GM12878 (cell line): ENCODE results near the gene NMNAT3. TPM values are rescaled to one million over a fixed set of nuclear protein-coding genes. Genes with fewer than 3 reads are reported as not detected.

Experiments used
- ATAC-seq: fragments of 200-7000 bp; cut with Tn5 transposase; 3 replicates; pipeline ENCODE4 v1.9.1; 2020; ENCODE audit warnings: mild to moderate bottlenecking, moderate library complexity
- BruUV-seq: library from RNA; stranded (reverse); fragments of 400-500 nt; replicated peaks from 2 replicates; lab custom pipeline; 2021; lab: Mats Ljungman, UMichigan
- CTCF ChIA-PET: fragments of 300-600 bp; sonication (Branson Sonifier 250); formaldehyde crosslinking; extraction: SDS; loops from one replicate; lab custom pipeline; 2021; ENCODE audit warnings: inconsistent platforms; lab: Yijun Ruan, JAX
- POLR2A ChIA-PET: fragments of 350-600 bp; formaldehyde crosslinking; extraction: SDS; loops from one replicate; lab custom pipeline; 2021; ENCODE audit warnings: inconsistent platforms; lab: Charles Lee
- RAD21 ChIA-PET: fragments of 300-600 bp; sonication (Branson Sonifier 250); formaldehyde crosslinking; loops from one replicate; lab custom pipeline; 2023; ENCODE audit warnings: antibody characterized with exemption; ENCODE audit not compliant: unreplicated experiment; lab: Charles Lee
- SMC1A ChIA-PET: fragments of 300-600 bp; sonication (Branson Sonifier 250); formaldehyde crosslinking; loops from one replicate; lab custom pipeline; 2023; ENCODE audit not compliant: unreplicated experiment, uncharacterized antibody; lab: Charles Lee
- DNase-seq: peaks from one replicate; pipeline ENCODE4 v3.0.0-alpha.2; 2011; ENCODE audit warnings: low read depth, low spot score
- FAIRE-seq: peaks from 3 replicates; lab custom pipeline; 2011; peaks lifted over from hg19 to GRCh38; lab: Jason Lieb, UNC
- H2AFZ ChIP-seq: 2 replicates; pipeline ENCODE4 v1.6.0; 2011; ENCODE audit warnings: low read depth, low read length, control low read depth; ENCODE audit not compliant: control insufficient read depth
- H3K27ac ChIP-seq: 2 replicates; pipeline ENCODE4 v1.5.1; 2011; ENCODE audit warnings: control low read depth; ENCODE audit not compliant: control insufficient read depth, insufficient read depth
- H3K27me3 ChIP-seq, 2 experiments: replicated peaks in 1 of 2; 2 replicates each; pipeline versions ENCODE4 v1.6.0 to v1.6.1; 2011; ENCODE audit warnings: low read length in 1 of 2; ENCODE audit not compliant: control insufficient read depth in 2 of 2, insufficient read depth in 2 of 2
- H3K36me3 ChIP-seq, 2 experiments: 2 replicates each; pipeline ENCODE4 v1.5.1; 2011; ENCODE audit warnings: low read length in 1 of 2; ENCODE audit not compliant: control insufficient read depth in 2 of 2, insufficient read depth in 2 of 2
- H3K4me1 ChIP-seq: 2 replicates; pipeline ENCODE4 v1.6.1; 2011; ENCODE audit warnings: mild to moderate bottlenecking, low read length, moderate library complexity, mixed read lengths; ENCODE audit not compliant: control insufficient read depth, insufficient read depth
- H3K4me2 ChIP-seq: 2 replicates; pipeline ENCODE4 v1.6.0; 2011; ENCODE audit warnings: control low read depth; ENCODE audit not compliant: control insufficient read depth, insufficient read depth
- H3K4me3 ChIP-seq: fragments of 200-600 bp; sonication (generic); 2 replicates; pipeline ENCODE4 v1.5.1; 2016
- H3K79me2 ChIP-seq: 2 replicates; pipeline ENCODE4 v1.6.0; 2011; ENCODE audit warnings: low read length; ENCODE audit not compliant: control insufficient read depth, insufficient read depth
- H3K9ac ChIP-seq: 2 replicates; pipeline ENCODE4 v1.8.0; 2011; ENCODE audit warnings: low read length, control low read depth, mixed read lengths; ENCODE audit not compliant: control insufficient read depth, insufficient read depth
- H3K9me3 ChIP-seq: replicated peaks from 3 replicates; pipeline ENCODE4 v1.5.1; 2011; ENCODE audit warnings: mild to moderate bottlenecking, low read length; ENCODE audit not compliant: control insufficient read depth, insufficient read depth
- H4K20me1 ChIP-seq: 2 replicates; pipeline ENCODE4 v1.6.0; 2011; ENCODE audit not compliant: control insufficient read depth, insufficient read depth
- ASH2L ChIP-seq: fragments of 300-600, 200-600 bp; sonication (generic); IDR thresholded peaks from 2 replicates; pipeline ENCODE4 v1.6.1; 2017; ENCODE audit warnings: low read depth, mild to moderate bottlenecking, borderline replicate concordance
- BRCA1 ChIP-seq: IDR thresholded peaks from 2 replicates; pipeline ENCODE4 v1.6.1; 2011; ENCODE audit warnings: low read depth, low read length, improper control_type of control experiment
- FOXK2 ChIP-seq: fragments of 450-650 bp; IDR thresholded peaks from 2 replicates; pipeline ENCODE4 v1.6.1; 2017; ENCODE audit warnings: mild to moderate bottlenecking, moderate library complexity
- GATAD2B ChIP-seq: fragments of 450-650 bp; conservative IDR thresholded peaks from 2 replicates; pipeline ENCODE4 v1.6.1; 2017; ENCODE audit warnings: low read depth, mild to moderate bottlenecking, moderate library complexity
- PAX5 ChIP-seq: IDR thresholded peaks from 2 replicates; pipeline ENCODE4 v1.6.1; 2011; ENCODE audit warnings: low read depth, low read length, borderline replicate concordance
- RCOR1 ChIP-seq: conservative IDR thresholded peaks from 2 replicates; pipeline ENCODE4 v1.6.1; 2012; ENCODE audit warnings: low read depth, low read length, improper control_type of control experiment
- SUZ12 ChIP-seq: fragments of 200-600 bp; sonication (generic); IDR thresholded peaks from one replicate; pipeline ENCODE4 v1.6.1; 2018; ENCODE audit warnings: antibody characterized with exemption, mild to moderate bottlenecking; ENCODE audit not compliant: unreplicated experiment
- YBX1 ChIP-seq: fragments of 450-650 bp; IDR thresholded peaks from 2 replicates; pipeline ENCODE4 v1.6.1; 2016; ENCODE audit warnings: antibody characterized with exemption
- WGBS: methylation state at CpG from one replicate; pipeline ENCODE4 v1.1.6; 2016; ENCODE audit warnings: low lambda C conversion rate; ENCODE audit not compliant: insufficient replicate concordance, insufficient coverage; ENCODE audit errors: missing lambda C conversion rate; 5-methylcytosine and 5-hydroxymethylcytosine counted together
- in situ Hi-C: fragments of 300-500 bp; cut with MboI; formaldehyde crosslinking; loops from 9 replicates; pipeline ENCODE4 v1.14.3; 2018; ENCODE audit warnings: mixed read lengths
- intact Hi-C: fragments of 100-400 bp; cut with micrococcal nuclease; formaldehyde crosslinking; loops from one replicate; pipeline ENCODE4 v1.14.2; 2022; ENCODE audit not compliant: unreplicated experiment
- polyA plus RNA-seq, 11 experiments: library from polyadenylated mRNA; depleted of rRNA in 4 of 11; unstranded in 6 of 11; stranded (reverse) in 5 of 11; fragments of >200 nt; fragmentation: Nextera tagmentation in 4 of 11; fragmentation: Illumina TruSeq in 1 of 11; extraction: Ambion mirVana in 4 of 11; extraction: Trizol in 1 of 11; gene quantifications; 1 replicate in 1 of 11; 2 replicates in 10 of 11; pipeline versions ENCODE4 v1.2.1 to v1.2.3, GENCODE V29; 2011 to 2016; ENCODE audit warnings: inconsistent platforms in 2 of 11, missing spikeins in 2 of 11, low read depth in 1 of 11
- total RNA-seq, 4 experiments: library from RNA; depleted of rRNA in 3 of 4; stranded (reverse); fragments of >200 nt in 3 of 4; fragmentation: Illumina TruSeq in 1 of 4; extraction: Trizol in 1 of 4; gene quantifications; 2 replicates each; pipeline versions ENCODE4 v1.2.1 to v1.2.3, GENCODE V29; 2013 to 2021
- TF ChIP-seq, protein P1 (sequence below): fragments of 450-650 bp; formaldehyde crosslinking; IDR thresholded peaks from 2 replicates; pipeline ENCODE4 v1.4.0; 2022; ENCODE audit warnings: mild to moderate bottlenecking, moderate library complexity
- TF ChIP-seq, protein P2 (sequence below): fragments of 450-650 bp; IDR thresholded peaks from 2 replicates; pipeline ENCODE4 v1.6.1; 2017; ENCODE audit warnings: mild to moderate bottlenecking, moderate library complexity
- TF ChIP-seq, protein P3 (sequence below): fragments of 450-650 bp; IDR thresholded peaks from 2 replicates; pipeline ENCODE4 v1.6.1; 2017; ENCODE audit warnings: mild to moderate bottlenecking
- TF ChIP-seq, protein P4 (sequence below): IDR thresholded peaks from 2 replicates; pipeline ENCODE4 v1.6.1; 2011; ENCODE audit warnings: low read depth, low read length, improper control_type of control experiment, borderline replicate concordance

The NMNAT3 gene
- total and polyA plus RNA-seq, 10 of the 15 experiments (the other 5 are each of a cell fraction or from before 2014, with no cell fraction given) = under 0.01 to 0.92 (median 0.08) TPM; not detected in 4

DNA sequence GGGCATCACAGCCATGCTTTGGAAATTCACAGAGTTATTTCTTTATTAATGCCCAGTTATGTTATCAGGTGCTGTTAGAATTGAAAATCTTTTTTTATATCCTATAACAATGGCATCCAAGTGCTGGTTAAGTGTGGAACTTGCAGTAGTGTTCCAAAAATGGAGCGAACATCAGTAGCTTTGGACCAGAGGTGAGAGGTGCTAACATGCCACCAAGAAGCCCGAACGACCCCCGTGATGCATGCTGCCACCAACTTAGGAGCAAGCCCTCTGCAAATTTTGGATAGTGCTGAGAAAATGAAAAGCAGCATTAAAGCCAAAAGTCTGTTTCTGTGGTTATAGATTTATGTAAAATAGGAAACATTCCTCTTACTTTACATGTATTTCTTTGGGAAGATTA lies 163.0 kb downstream of the NMNAT3 start:
- ATAC-seq (no peak), DNase-seq (no peak), FAIRE-seq (no peak)
- ChIA-PET SMC1A (interaction anchor here (0.6 to 0.9 kb wide), 2 partner anchors 15 to 250 kb away, joined by 3 read pairs; no protein-coding TSS in a partner anchor), RAD21 (no interaction called here), POLR2A (no interaction called here), CTCF (no interaction called here)
- no peaks in the 10 kb centered on the region for H3K36me3 ChIP-seq
- no peak overlapping the region for H3K9ac ChIP-seq
- H3K27me3 ChIP-seq = no peaks in the 10 kb centered on the region
- no peak overlapping the region for H3K27ac ChIP-seq
- intact Hi-C loops = no loop called here
- H4K20me1 ChIP-seq = no peaks in the 10 kb centered on the region
- no peaks in the 10 kb centered on the region for H3K9me3 ChIP-seq
- no peak overlapping the region for H3K4me2 ChIP-seq
- in situ Hi-C loops = no loop called here
- no peaks in the 10 kb centered on the region for H3K79me2 ChIP-seq
- 19% methylated on average over 4 of the region's 4 CpGs for WGBS
- H3K4me3 ChIP-seq = no peak overlapping the region
- no TSS peak for BruUV-seq
- no peak overlapping the region for H2AFZ ChIP-seq
- no peaks in the 10 kb centered on the region for H3K4me1 ChIP-seq
- TF ChIP-seq SUZ12 (no peak), YBX1 (no peak), RCOR1 (no peak), FOXK2 (no peak), BRCA1 (no peak), GATAD2B (no peak), ASH2L (no peak), PAX5 (no peak)
- TF ChIP-seq, protein P1, sequence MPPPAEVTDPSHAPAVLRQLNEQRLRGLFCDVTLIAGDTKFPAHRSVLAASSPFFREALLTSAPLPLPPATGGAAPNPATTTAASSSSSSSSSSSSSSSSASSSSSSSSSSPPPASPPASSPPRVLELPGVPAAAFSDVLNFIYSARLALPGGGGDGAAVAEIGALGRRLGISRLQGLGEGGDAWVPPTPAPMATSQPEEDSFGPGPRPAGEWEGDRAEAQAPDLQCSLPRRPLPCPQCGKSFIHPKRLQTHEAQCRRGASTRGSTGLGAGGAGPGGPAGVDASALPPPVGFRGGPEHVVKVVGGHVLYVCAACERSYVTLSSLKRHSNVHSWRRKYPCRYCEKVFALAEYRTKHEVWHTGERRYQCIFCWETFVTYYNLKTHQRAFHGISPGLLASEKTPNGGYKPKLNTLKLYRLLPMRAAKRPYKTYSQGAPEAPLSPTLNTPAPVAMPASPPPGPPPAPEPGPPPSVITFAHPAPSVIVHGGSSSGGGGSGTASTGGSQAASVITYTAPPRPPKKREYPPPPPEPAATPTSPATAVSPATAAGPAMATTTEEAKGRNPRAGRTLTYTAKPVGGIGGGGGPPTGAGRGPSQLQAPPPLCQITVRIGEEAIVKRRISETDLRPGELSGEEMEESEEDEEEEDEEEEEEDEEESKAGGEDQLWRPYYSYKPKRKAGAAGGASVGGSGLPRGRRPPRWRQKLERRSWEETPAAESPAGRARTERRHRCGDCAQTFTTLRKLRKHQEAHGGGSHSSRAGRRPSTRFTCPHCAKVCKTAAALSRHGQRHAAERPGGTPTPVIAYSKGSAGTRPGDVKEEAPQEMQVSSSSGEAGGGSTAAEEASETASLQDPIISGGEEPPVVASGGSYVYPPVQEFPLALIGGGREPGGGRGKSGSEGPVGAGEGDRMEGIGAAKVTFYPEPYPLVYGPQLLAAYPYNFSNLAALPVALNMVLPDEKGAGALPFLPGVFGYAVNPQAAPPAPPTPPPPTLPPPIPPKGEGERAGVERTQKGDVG (CRISPR knock-in tag) = no peak
- TF ChIP-seq, protein P2, sequence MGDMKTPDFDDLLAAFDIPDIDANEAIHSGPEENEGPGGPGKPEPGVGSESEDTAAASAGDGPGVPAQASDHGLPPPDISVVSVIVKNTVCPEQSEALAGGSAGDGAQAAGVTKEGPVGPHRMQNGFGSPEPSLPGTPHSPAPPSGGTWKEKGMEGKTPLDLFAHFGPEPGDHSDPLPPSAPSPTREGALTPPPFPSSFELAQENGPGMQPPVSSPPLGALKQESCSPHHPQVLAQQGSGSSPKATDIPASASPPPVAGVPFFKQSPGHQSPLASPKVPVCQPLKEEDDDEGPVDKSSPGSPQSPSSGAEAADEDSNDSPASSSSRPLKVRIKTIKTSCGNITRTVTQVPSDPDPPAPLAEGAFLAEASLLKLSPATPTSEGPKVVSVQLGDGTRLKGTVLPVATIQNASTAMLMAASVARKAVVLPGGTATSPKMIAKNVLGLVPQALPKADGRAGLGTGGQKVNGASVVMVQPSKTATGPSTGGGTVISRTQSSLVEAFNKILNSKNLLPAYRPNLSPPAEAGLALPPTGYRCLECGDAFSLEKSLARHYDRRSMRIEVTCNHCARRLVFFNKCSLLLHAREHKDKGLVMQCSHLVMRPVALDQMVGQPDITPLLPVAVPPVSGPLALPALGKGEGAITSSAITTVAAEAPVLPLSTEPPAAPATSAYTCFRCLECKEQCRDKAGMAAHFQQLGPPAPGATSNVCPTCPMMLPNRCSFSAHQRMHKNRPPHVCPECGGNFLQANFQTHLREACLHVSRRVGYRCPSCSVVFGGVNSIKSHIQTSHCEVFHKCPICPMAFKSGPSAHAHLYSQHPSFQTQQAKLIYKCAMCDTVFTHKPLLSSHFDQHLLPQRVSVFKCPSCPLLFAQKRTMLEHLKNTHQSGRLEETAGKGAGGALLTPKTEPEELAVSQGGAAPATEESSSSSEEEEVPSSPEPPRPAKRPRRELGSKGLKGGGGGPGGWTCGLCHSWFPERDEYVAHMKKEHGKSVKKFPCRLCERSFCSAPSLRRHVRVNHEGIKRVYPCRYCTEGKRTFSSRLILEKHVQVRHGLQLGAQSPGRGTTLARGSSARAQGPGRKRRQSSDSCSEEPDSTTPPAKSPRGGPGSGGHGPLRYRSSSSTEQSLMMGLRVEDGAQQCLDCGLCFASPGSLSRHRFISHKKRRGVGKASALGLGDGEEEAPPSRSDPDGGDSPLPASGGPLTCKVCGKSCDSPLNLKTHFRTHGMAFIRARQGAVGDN = no peak
- TF ChIP-seq, protein P3, sequence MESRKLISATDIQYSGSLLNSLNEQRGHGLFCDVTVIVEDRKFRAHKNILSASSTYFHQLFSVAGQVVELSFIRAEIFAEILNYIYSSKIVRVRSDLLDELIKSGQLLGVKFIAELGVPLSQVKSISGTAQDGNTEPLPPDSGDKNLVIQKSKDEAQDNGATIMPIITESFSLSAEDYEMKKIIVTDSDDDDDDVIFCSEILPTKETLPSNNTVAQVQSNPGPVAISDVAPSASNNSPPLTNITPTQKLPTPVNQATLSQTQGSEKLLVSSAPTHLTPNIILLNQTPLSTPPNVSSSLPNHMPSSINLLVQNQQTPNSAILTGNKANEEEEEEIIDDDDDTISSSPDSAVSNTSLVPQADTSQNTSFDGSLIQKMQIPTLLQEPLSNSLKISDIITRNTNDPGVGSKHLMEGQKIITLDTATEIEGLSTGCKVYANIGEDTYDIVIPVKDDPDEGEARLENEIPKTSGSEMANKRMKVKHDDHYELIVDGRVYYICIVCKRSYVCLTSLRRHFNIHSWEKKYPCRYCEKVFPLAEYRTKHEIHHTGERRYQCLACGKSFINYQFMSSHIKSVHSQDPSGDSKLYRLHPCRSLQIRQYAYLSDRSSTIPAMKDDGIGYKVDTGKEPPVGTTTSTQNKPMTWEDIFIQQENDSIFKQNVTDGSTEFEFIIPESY = no peak
- TF ChIP-seq, protein P4, sequence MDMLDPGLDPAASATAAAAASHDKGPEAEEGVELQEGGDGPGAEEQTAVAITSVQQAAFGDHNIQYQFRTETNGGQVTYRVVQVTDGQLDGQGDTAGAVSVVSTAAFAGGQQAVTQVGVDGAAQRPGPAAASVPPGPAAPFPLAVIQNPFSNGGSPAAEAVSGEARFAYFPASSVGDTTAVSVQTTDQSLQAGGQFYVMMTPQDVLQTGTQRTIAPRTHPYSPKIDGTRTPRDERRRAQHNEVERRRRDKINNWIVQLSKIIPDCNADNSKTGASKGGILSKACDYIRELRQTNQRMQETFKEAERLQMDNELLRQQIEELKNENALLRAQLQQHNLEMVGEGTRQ = no peak
